ENCODE results near the gene OR7D4. TPM values are rescaled to one million over a fixed set of nuclear protein-coding genes. Genes with fewer than 3 reads are reported as not detected.

The OR7D4 gene
- total RNA-seq, 1 experiment from 2014 or later: not detected

GRCh38 chr19:9166846-9167245 lies 52.5 kb downstream of the OR7D4 start:
- no peak overlapping the region for H2BK120ac ChIP-seq (ENCODE audit: low read depth, low read length, poor library complexity, severe bottlenecking)
- Mint-ChIP-seq H3K36me3 (ENCODE audit: insufficient read depth in 1 of 3, low read depth in 3 of 3) (peaks cover 31 to 33% (median 31%) of the 10 kb centered on the region in 3 experiments), H3K9me3 (peaks cover 9 to 10% of the 10 kb centered on the region in 2 experiments; a peak in 4 of 5 replicates), H3K4me3 (no peak overlapping the region), H3K27me3 (ENCODE audit: low read depth) (no peaks in the 10 kb centered on the region), H3K27ac (no peak overlapping the region), H3K4me1 (no peaks in the 10 kb centered on the region)
- H3K79me1 ChIP-seq (ENCODE audit: insufficient read depth, low read depth, low read length, poor library complexity, severe bottlenecking): peaks cover 8% of the 10 kb centered on the region
- H3T11ph ChIP-seq (ENCODE audit: low read length): no peak overlapping the region
- H4K5ac ChIP-seq (ENCODE audit: insufficient read length, low read depth, low read length): no peak overlapping the region
- no peaks in the 10 kb centered on the region for H4K20me1 ChIP-seq (ENCODE audit: control insufficient read depth, insufficient read depth, insufficient read length)
- H4K8ac ChIP-seq (replicated peaks; ENCODE audit: insufficient read length, low read depth, low read length): no peak overlapping the region
- H3K4me2 ChIP-seq (ENCODE audit: insufficient read depth, insufficient read length, low read length): no peak overlapping the region
- TF ChIP-seq CTCF (conservative IDR thresholded peaks at IDR 0.05): no peak
- H4K91ac ChIP-seq (ENCODE audit: insufficient read length, low read depth, low read length): no peak overlapping the region
- H3K4me1 ChIP-seq (ENCODE audit: insufficient read depth, low read length): no peaks in the 10 kb centered on the region
- no peak overlapping the region for H2BK20ac ChIP-seq (ENCODE audit: low read depth, low read length, poor library complexity, severe bottlenecking)
- H3K56ac ChIP-seq (ENCODE audit: insufficient read length, low read depth, low read length): no peak overlapping the region
- H2BK5ac ChIP-seq (ENCODE audit: insufficient read length, low read length): no peak overlapping the region
- H3K79me2 ChIP-seq (ENCODE audit: insufficient read depth, low read length): no peaks in the 10 kb centered on the region
- no peak overlapping the region for H3K14ac ChIP-seq (ENCODE audit: insufficient read depth, low read length)
- H2BK12ac ChIP-seq (ENCODE audit: insufficient read length, low read depth, low read length): no peak overlapping the region
- no peak overlapping the region for H2AFZ ChIP-seq (ENCODE audit: low read length)
- H2AK5ac ChIP-seq (ENCODE audit: insufficient read length, low read length): no peak overlapping the region
- no peak overlapping the region for H2BK15ac ChIP-seq (ENCODE audit: low read depth, low read length)
- WGBS (ENCODE audit: extremely low coverage, insufficient read length, low lambda C conversion rate): no CpG with 5 or more reads among the region's 4 CpGs
- H3K18ac ChIP-seq (ENCODE audit: insufficient read length, low read depth, low read length): no peak overlapping the region
- no peak overlapping the region for H3K27ac ChIP-seq (ENCODE audit: insufficient read length, low read depth, low read length)
- no peaks in the 10 kb centered on the region for H3K23me2 ChIP-seq (ENCODE audit: insufficient read length, low read depth, low read length, poor library complexity, severe bottlenecking)
- no peak overlapping the region for H3K4ac ChIP-seq (ENCODE audit: low read depth, low read length)
- no peak for DNase-seq
- no peak overlapping the region for H3K23ac ChIP-seq (ENCODE audit: insufficient read length, low read depth, low read length)
- H3K9ac ChIP-seq (ENCODE audit: extremely low read depth, insufficient read length, low read length): no peak overlapping the region
- H3K9me3 ChIP-seq (ENCODE audit: control insufficient read depth, low read depth, low read length): no peaks in the 10 kb centered on the region
- H3K27me3 ChIP-seq (ENCODE audit: insufficient read depth, low read length): no peaks in the 10 kb centered on the region

Measured in H9 (cell line).